Caco-2 (cell line): Measurements from ENCODE around the gene SLIT2. TPM values are rescaled to one million over a fixed set of nuclear protein-coding genes. Genes with fewer than 3 reads are reported as not detected.

Experiments used
- BruUV-seq: library from RNA; stranded (reverse); fragments of 400-500 nt; replicated peaks from 2 replicates; lab custom pipeline; 2021; lab: Mats Ljungman, UMichigan
- CTCF ChIA-PET: fragments of 300-600 bp; sonication (Branson Sonifier 250); formaldehyde crosslinking; loops from one replicate; lab custom pipeline; 2022; ENCODE audit warnings: antibody characterized with exemption; lab: Charles Lee
- POLR2A ChIA-PET: fragments of 300-600 bp; sonication (Branson Sonifier 250); formaldehyde crosslinking; loops from one replicate; lab custom pipeline; 2022; ENCODE audit warnings: antibody characterized with exemption; lab: Charles Lee
- DNase-seq, 2 experiments: peaks; one replicate each; pipeline versions ENCODE4 v3.0.0 to v3.0.0-alpha.2; 2020 to 2022
- H3K27me3 ChIP-seq: replicated peaks from 2 replicates; pipeline ENCODE4 v1.6.0; 2011; ENCODE audit warnings: low read length; ENCODE audit not compliant: control insufficient read depth, insufficient read depth
- H3K36me3 ChIP-seq: 2 replicates; pipeline ENCODE4 v1.5.1; 2011; ENCODE audit warnings: low read length; ENCODE audit not compliant: control insufficient read depth, insufficient read depth
- H3K4me1 ChIP-seq: fragments of 250-450 bp; sonication (Bioruptor Pico); 2 replicates; pipeline ENCODE4 v1.5.1; 2020; ENCODE audit warnings: mild to moderate bottlenecking
- H3K4me3 ChIP-seq: 2 replicates; pipeline ENCODE4 v1.5.1; 2011; ENCODE audit warnings: low read depth, mild to moderate bottlenecking, control low read depth, low read length
- H3K9me3 ChIP-seq: fragments of 250-450 bp; sonication (Bioruptor Pico); 2 replicates; pipeline ENCODE4 v1.5.1; 2020; ENCODE audit warnings: mild to moderate bottlenecking, moderate library complexity
- H3K27ac Mint-ChIP-seq: one replicate; pipeline ENCODE4 v1.8.0; 2022; ENCODE audit warnings: mixed read lengths; ENCODE audit not compliant: unreplicated experiment
- H3K27me3 Mint-ChIP-seq: one replicate; pipeline ENCODE4 v1.8.0; 2022; ENCODE audit warnings: mixed read lengths; ENCODE audit not compliant: insufficient read depth, unreplicated experiment
- H3K36me3 Mint-ChIP-seq: one replicate; pipeline ENCODE4 v1.8.0; 2022; ENCODE audit warnings: mild to moderate bottlenecking, mixed read lengths; ENCODE audit not compliant: insufficient read depth, unreplicated experiment
- H3K4me1 Mint-ChIP-seq: one replicate; pipeline ENCODE4 v1.8.0; 2022; ENCODE audit warnings: low read depth, mixed read lengths; ENCODE audit not compliant: unreplicated experiment
- H3K4me3 Mint-ChIP-seq: one replicate; pipeline ENCODE4 v1.8.0; 2022; ENCODE audit warnings: mild to moderate bottlenecking, moderate library complexity, mixed read lengths; ENCODE audit not compliant: unreplicated experiment
- H3K9me3 Mint-ChIP-seq: one replicate; pipeline ENCODE4 v1.8.0; 2022; ENCODE audit warnings: mixed read lengths; ENCODE audit not compliant: unreplicated experiment
- CTCF ChIP-seq, 2 experiments: fragments of 200-600 bp in 1 of 2; IDR thresholded peaks; 1 replicate in 1 of 2; 2 replicates in 1 of 2; pipeline versions ENCODE4 v1.5.1 to v1.8.0; 2011 to 2022; ENCODE audit warnings: antibody characterized with exemption in 1 of 2, control low read depth in 1 of 2, inconsistent platforms in 1 of 2, low read depth in 1 of 2, low read length in 1 of 2, mild to moderate bottlenecking in 1 of 2, moderate library complexity in 1 of 2; ENCODE audit not compliant: insufficient read depth in 1 of 2, severe bottlenecking in 1 of 2, unreplicated experiment in 1 of 2
- intact Hi-C: fragments of 100-400 bp; cut with micrococcal nuclease; formaldehyde crosslinking; loops from one replicate; pipeline ENCODE4 v1.10.0; 2022; ENCODE audit not compliant: unreplicated experiment
- total RNA-seq: library from RNA; stranded (reverse); gene quantifications from 2 replicates; pipeline ENCODE4 v1.2.3, GENCODE V29; 2022

SLIT2 gene
- total RNA-seq, 1 experiment from 2014 or later: 0.68 TPM

GRCh38 chr4:20237894-20238537, 13.7 kb upstream of the SLIT2 start:
- no peaks in the 10 kb centered on the region for H3K27me3 ChIP-seq
- H3K4me1 ChIP-seq: no peaks in the 10 kb centered on the region
- POLR2A ChIA-PET: no interaction called here
- no peaks in the 10 kb centered on the region for H3K36me3 ChIP-seq
- TF ChIP-seq CTCF (IDR thresholded peaks at IDR 0.05; ENCODE audit: insufficient read depth in 1 of 2, low read depth in 1 of 2, low read length in 1 of 2, severe bottlenecking in 1 of 2, unreplicated experiment in 1 of 2): no peak
- DNase-seq: no peak
- Mint-ChIP-seq H3K36me3 (no peaks in the 10 kb centered on the region), H3K27me3 (no peaks in the 10 kb centered on the region), H3K4me3 (no peak overlapping the region), H3K4me1 (no peaks in the 10 kb centered on the region), H3K27ac (no peak overlapping the region), H3K9me3 (peaks cover 3% of the 10 kb centered on the region)
- no peaks in the 10 kb centered on the region for H3K9me3 ChIP-seq
- BruUV-seq: no TSS peak
- no peak overlapping the region for H3K4me3 ChIP-seq
- intact Hi-C loops: no loop called here
- CTCF ChIA-PET: no interaction called here

DNA sequence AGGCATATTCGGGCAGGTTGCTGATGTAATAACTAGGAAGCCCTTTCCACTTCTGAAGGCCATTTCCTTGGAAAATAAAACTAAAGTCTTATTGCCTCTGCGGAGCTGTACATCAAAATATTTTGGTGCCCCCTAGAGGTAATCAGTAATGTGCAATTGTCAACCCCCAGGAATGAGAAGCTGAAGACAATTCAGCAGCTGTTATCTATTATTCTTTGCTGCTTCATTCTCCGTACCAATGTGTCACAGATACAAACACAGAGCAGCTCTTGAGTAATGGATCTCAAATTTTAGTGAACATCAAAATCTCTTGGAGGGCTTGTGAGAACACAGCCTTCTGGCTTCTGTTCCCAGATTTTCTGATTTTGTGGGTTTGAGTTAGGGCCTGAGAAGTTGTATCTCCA, 3.5 kb upstream of the SLIT2 start:
- intact Hi-C loops: loop anchor here (1.0 to 2.0 kb wide), 3 partner anchors 939 to 1559 kb away; no protein-coding TSS in a partner anchor
- BruUV-seq: no TSS peak
- peaks cover 15% of the 10 kb centered on the region for H3K27me3 Mint-ChIP-seq
- ChIA-PET CTCF (interaction anchor here (0.6 kb wide), 1 partner anchor 35 kb away, joined by 3 read pairs; no protein-coding TSS in a partner anchor), POLR2A (interaction anchor here (0.6 kb wide), 1 partner anchor 95 kb away, joined by 3 read pairs; no protein-coding TSS in a partner anchor)
- H3K4me3 Mint-ChIP-seq: no peak overlapping the region
- Histone ChIP-seq H3K4me3 (no peak overlapping the region), H3K36me3 (no peaks in the 10 kb centered on the region), H3K4me1 (no peaks in the 10 kb centered on the region), H3K27me3 (no peaks in the 10 kb centered on the region; the same call in 1 of the 2 replicates), H3K9me3 (no peaks in the 10 kb centered on the region)
- H3K9me3 Mint-ChIP-seq: peaks cover 5% of the 10 kb centered on the region
- peak; percentile 31 to 52 for TF ChIP-seq CTCF (IDR thresholded peaks at IDR 0.05; ENCODE audit: insufficient read depth in 1 of 2, low read depth in 1 of 2, low read length in 1 of 2, severe bottlenecking in 1 of 2, unreplicated experiment in 1 of 2)
- H3K4me1 Mint-ChIP-seq: no peaks in the 10 kb centered on the region
- no peak overlapping the region for H3K27ac Mint-ChIP-seq
- peak in 1 of 2 experiments; percentile 30 for DNase-seq
- peaks cover 6% of the 10 kb centered on the region for H3K36me3 Mint-ChIP-seq

- no peak for DNase-seq
- POLR2A ChIA-PET: no interaction called here
- Mint-ChIP-seq H3K36me3 (peaks cover 6% of the 10 kb centered on the region), H3K27me3 (peaks cover 15% of the 10 kb centered on the region), H3K4me1 (no peaks in the 10 kb centered on the region), H3K27ac (no peak overlapping the region), H3K4me3 (no peak overlapping the region), H3K9me3 (no peaks in the 10 kb centered on the region)
- peak in 1 of 2 experiments; percentile 27 for TF ChIP-seq CTCF (IDR thresholded peaks at IDR 0.05; ENCODE audit: insufficient read depth in 1 of 2, low read depth in 1 of 2, low read length in 1 of 2, severe bottlenecking in 1 of 2, unreplicated experiment in 1 of 2)
- Histone ChIP-seq H3K4me3 (no peak overlapping the region), H3K27me3 (no peaks in the 10 kb centered on the region; the same call in 1 of the 2 replicates), H3K36me3 (no peaks in the 10 kb centered on the region), H3K4me1 (no peaks in the 10 kb centered on the region), H3K9me3 (no peaks in the 10 kb centered on the region)
- intact Hi-C loops: loop anchor here (2.0 kb wide), 2 partner anchors 1025 to 1561 kb away; no protein-coding TSS in a partner anchor
- CTCF ChIA-PET: no interaction called here
- no TSS peak for BruUV-seq
Measured at GRCh38 chr4:20249333-20249732, 2.4 kb upstream of the SLIT2 start.
